SU-DHL-6 (cell line): ENCODE data around the gene RGPD3.
"Not testable (repeated sequence)": the region's sequence is repeated elsewhere in the genome, so short reads cannot be mapped to it uniquely, and the experiment has no call there.

Experiments
- EZH2phosphoT487 ChIP-seq: fragments of 200-600 bp; sonication (generic), shearing (Covaris generic); conservative IDR thresholded peaks from 2 replicates; pipeline ENCODE4 v1.6.1; 2018; ENCODE audit warnings: mild to moderate bottlenecking, antibody characterized with exemption, low read length, moderate library complexity, mixed read lengths
- TF ChIP-seq, protein P1 (sequence below): fragments of 200-600 bp; sonication (generic); IDR thresholded peaks from one replicate; pipeline ENCODE4 v1.5.1; 2017; ENCODE audit warnings: antibody characterized with exemption, mild to moderate bottlenecking, low read length, moderate library complexity; ENCODE audit not compliant: insufficient read depth, poor library complexity, severe bottlenecking

DNA sequence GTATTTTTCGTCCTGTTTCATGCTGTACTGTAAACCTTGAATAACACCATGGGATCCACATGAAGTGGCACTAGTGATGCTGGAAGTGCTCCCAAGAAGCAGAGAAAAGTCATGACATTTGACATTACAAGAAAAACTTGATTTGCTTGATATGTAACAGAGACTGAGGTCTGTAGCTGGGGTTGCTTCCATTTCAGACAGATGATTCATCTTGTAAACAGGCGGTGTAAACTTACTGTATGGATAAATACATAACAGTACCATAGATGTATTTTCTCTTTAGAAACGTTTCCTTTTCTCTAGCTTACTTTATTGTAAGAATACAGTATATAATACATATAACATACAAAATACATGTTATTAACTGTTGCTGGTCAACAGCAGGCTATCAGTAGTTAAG lies 88.6 kb downstream of the RGPD3 start:
- TF ChIP-seq, protein P1, sequence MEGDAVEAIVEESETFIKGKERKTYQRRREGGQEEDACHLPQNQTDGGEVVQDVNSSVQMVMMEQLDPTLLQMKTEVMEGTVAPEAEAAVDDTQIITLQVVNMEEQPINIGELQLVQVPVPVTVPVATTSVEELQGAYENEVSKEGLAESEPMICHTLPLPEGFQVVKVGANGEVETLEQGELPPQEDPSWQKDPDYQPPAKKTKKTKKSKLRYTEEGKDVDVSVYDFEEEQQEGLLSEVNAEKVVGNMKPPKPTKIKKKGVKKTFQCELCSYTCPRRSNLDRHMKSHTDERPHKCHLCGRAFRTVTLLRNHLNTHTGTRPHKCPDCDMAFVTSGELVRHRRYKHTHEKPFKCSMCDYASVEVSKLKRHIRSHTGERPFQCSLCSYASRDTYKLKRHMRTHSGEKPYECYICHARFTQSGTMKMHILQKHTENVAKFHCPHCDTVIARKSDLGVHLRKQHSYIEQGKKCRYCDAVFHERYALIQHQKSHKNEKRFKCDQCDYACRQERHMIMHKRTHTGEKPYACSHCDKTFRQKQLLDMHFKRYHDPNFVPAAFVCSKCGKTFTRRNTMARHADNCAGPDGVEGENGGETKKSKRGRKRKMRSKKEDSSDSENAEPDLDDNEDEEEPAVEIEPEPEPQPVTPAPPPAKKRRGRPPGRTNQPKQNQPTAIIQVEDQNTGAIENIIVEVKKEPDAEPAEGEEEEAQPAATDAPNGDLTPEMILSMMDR = not testable (repeated sequence)
- TF ChIP-seq EZH2phosphoT487 = not testable (repeated sequence)
